ENCODE results near the gene MAPKAP1.

Gene MAPKAP1

GRCh38 chr9:125446561-125447094 is 260.4 kb downstream of the MAPKAP1 start:
- Histone ChIP-seq H3K4me3 (replicated peaks; ENCODE audit: insufficient read depth, low read length) (no peak overlapping the region), H3K27me3 (ENCODE audit: insufficient read depth, poor library complexity, severe bottlenecking) (no peaks in the 10 kb centered on the region), H3K27ac (replicated peaks) (no peak overlapping the region)
- no peak for TF ChIP-seq CTCF (IDR thresholded peaks at IDR 0.05; ENCODE audit: insufficient read depth, low read length)
- no peak for TF ChIP-seq GABPA (IDR thresholded peaks at IDR 0.05; ENCODE audit: low read depth)
- no peak for TF ChIP-seq POLR2AphosphoS5 (IDR thresholded peaks at IDR 0.05; ENCODE audit: low read depth)
- no peak for TF ChIP-seq SPI1 (IDR thresholded peaks at IDR 0.05; ENCODE audit: borderline replicate concordance, low read depth)
- TF ChIP-seq REST (IDR thresholded peaks at IDR 0.05; ENCODE audit: insufficient replicate concordance, low read depth): no peak
- no peak for DNase-seq (ENCODE audit: low read depth in 1 of 2, low spot score in 1 of 2)

GRCh38 chr9:125444956-125445506 is 262.0 kb downstream of the MAPKAP1 start:
- Histone ChIP-seq H3K27ac (replicated peaks) (no peak overlapping the region), H3K27me3 (ENCODE audit: insufficient read depth, poor library complexity, severe bottlenecking) (no peaks in the 10 kb centered on the region), H3K4me3 (replicated peaks; ENCODE audit: insufficient read depth, low read length) (no peak overlapping the region)
- no peak for DNase-seq (ENCODE audit: low read depth in 1 of 2, low spot score in 1 of 2)
- TF ChIP-seq POLR2AphosphoS5 (IDR thresholded peaks at IDR 0.05; ENCODE audit: low read depth) (no peak), SPI1 (IDR thresholded peaks at IDR 0.05; ENCODE audit: borderline replicate concordance, low read depth) (no peak), REST (IDR thresholded peaks at IDR 0.05; ENCODE audit: insufficient replicate concordance, low read depth) (no peak), CTCF (IDR thresholded peaks at IDR 0.05; ENCODE audit: insufficient read depth, low read length) (no peak), GABPA (IDR thresholded peaks at IDR 0.05; ENCODE audit: low read depth) (no peak)

- Histone ChIP-seq H3K27me3 (ENCODE audit: insufficient read depth, poor library complexity, severe bottlenecking) (no peaks in the 10 kb centered on the region), H3K4me3 (replicated peaks; ENCODE audit: insufficient read depth, low read length) (no peak overlapping the region), H3K27ac (replicated peaks) (no peak overlapping the region)
- DNase-seq (ENCODE audit: low read depth in 1 of 2, low spot score in 1 of 2): no peak
- no peak for TF ChIP-seq SPI1 (IDR thresholded peaks at IDR 0.05; ENCODE audit: borderline replicate concordance, low read depth)
- TF ChIP-seq REST (IDR thresholded peaks at IDR 0.05; ENCODE audit: insufficient replicate concordance, low read depth): no peak
- no peak for TF ChIP-seq POLR2AphosphoS5 (IDR thresholded peaks at IDR 0.05; ENCODE audit: low read depth)
- no peak for TF ChIP-seq CTCF (IDR thresholded peaks at IDR 0.05; ENCODE audit: insufficient read depth, low read length)
These were observed 262.8 kb downstream of the MAPKAP1 start for GRCh38 chr9:125444166-125444565.

Data from HL-60 (cell line).